Rectal smooth muscle tissue (tissue), 1 donor: ENCODE results near the gene RASEF.
"Not testable (repeated sequence)": the region's sequence is repeated elsewhere in the genome, so short reads cannot be mapped to it uniquely, and the experiment has no call there.

Source experiments
- H3K27ac ChIP-seq: one replicate; pipeline ENCODE4 v1.7.0; 2013; ENCODE audit warnings: low read depth, low read length, inconsistent platforms
- H3K27me3 ChIP-seq: one replicate; pipeline ENCODE4 v1.7.0; 2013; ENCODE audit warnings: low read length; ENCODE audit not compliant: control insufficient read depth, insufficient read depth
- H3K36me3 ChIP-seq: one replicate; pipeline ENCODE4 v1.7.0; 2013; ENCODE audit warnings: low read length; ENCODE audit not compliant: control insufficient read depth, insufficient read depth
- H3K4me1 ChIP-seq: one replicate; pipeline ENCODE4 v1.7.0; 2013; ENCODE audit warnings: low read length; ENCODE audit not compliant: control insufficient read depth, insufficient read depth
- H3K4me3 ChIP-seq: one replicate; pipeline ENCODE4 v1.7.0; 2013; ENCODE audit warnings: low read length
- H3K9ac ChIP-seq: one replicate; pipeline ENCODE4 v1.7.0; 2013; ENCODE audit warnings: low read length

RASEF gene

GRCh38 chr9:82936561-82936960 lies 126.4 kb downstream of the RASEF start:
- H3K9ac ChIP-seq, H3K36me3 ChIP-seq, H3K27me3 ChIP-seq, H3K27ac ChIP-seq, H3K4me1 ChIP-seq, H3K4me3 ChIP-seq: not testable (repeated sequence)

GRCh38 chr9:82934949-82935348 lies 128.0 kb downstream of the RASEF start:
- H3K27me3 ChIP-seq = no peaks in the 10 kb centered on the region
- H3K4me1 ChIP-seq = no peaks in the 10 kb centered on the region
- H3K36me3 ChIP-seq = no peaks in the 10 kb centered on the region
- H3K27ac ChIP-seq = no peak overlapping the region
- H3K9ac ChIP-seq = no peak overlapping the region
- no peak overlapping the region for H3K4me3 ChIP-seq

GRCh38 chr9:82934025-82934424 lies 128.9 kb downstream of the RASEF start:
- not testable (repeated sequence) for H3K27ac ChIP-seq, H3K36me3 ChIP-seq, H3K27me3 ChIP-seq

GRCh38 chr9:82930116-82930515 lies 132.8 kb downstream of the RASEF start:
- Histone ChIP-seq H3K4me1 (no peaks in the 10 kb centered on the region), H3K36me3 (no peaks in the 10 kb centered on the region), H3K27ac (no peak overlapping the region), H3K9ac (no peak overlapping the region), H3K27me3 (no peaks in the 10 kb centered on the region), H3K4me3 (no peak overlapping the region)

More at GRCh38 chr9:82934025-82934424, 128.9 kb downstream of the RASEF start:
- H3K4me3 ChIP-seq, H3K4me1 ChIP-seq, H3K9ac ChIP-seq: not testable (repeated sequence)
